HEK293 (cell line): ENCODE data around the gene PACS2.

Experiments used
- CTCF ChIA-PET: fragments of 350-600 bp; formaldehyde crosslinking; extraction: SDS; loops from one replicate; lab custom pipeline; 2021; ENCODE audit warnings: antibody characterized with exemption; lab: Yijun Ruan, JAX
- POLR2A ChIA-PET: fragments of 300-600 bp; formaldehyde crosslinking; extraction: SDS; loops from one replicate; lab custom pipeline; 2020; ENCODE audit warnings: antibody characterized with exemption, inconsistent platforms; lab: Yijun Ruan, JAX
- H3K27ac ChIP-seq: fragments of 200-500 bp; sonication (Bioruptor generic); 2 replicates; pipeline ENCODE4 v1.5.1; 2014; ENCODE audit warnings: low read depth, low read length, control low read depth, inconsistent platforms; ENCODE audit errors: extremely low read depth
- H3K36me3 ChIP-seq, 2 experiments: fragments of 200-500 bp in 1 of 2; sonication (Bioruptor generic) in 1 of 2; 1 replicate in 1 of 2; 2 replicates in 1 of 2; pipeline ENCODE4 v1.5.1; 2014 to 2017; ENCODE audit warnings: inconsistent platforms in 2 of 2, low read length in 2 of 2; ENCODE audit not compliant: control insufficient read depth in 2 of 2, insufficient read depth in 1 of 2
- H3K4me1 ChIP-seq: fragments of 200-500 bp; sonication (Bioruptor generic); 2 replicates; pipeline ENCODE4 v1.5.1; 2014; ENCODE audit warnings: mild to moderate bottlenecking, low read length, inconsistent platforms; ENCODE audit not compliant: control insufficient read depth, insufficient read depth
- H3K4me3 ChIP-seq: 2 replicates; pipeline ENCODE4 v1.5.1; 2011; ENCODE audit warnings: low read depth, mild to moderate bottlenecking, control low read depth, low read length, moderate library complexity
- H3K9me3 ChIP-seq: fragments of 200-500 bp; sonication (Bioruptor generic); 2 replicates; pipeline ENCODE4 v1.5.1; 2014; ENCODE audit warnings: low read depth, low read length, inconsistent platforms; ENCODE audit not compliant: control insufficient read depth, insufficient read depth
- BCL11A ChIP-seq: fragments of 450-650 bp; formaldehyde crosslinking; IDR thresholded peaks from 2 replicates; pipeline ENCODE4 v1.5.1; 2016; ENCODE audit warnings: low read depth, missing biosample characterization, missing genetic modification characterization
- KLF1 ChIP-seq: fragments of 450-650 bp; formaldehyde crosslinking; IDR thresholded peaks from 2 replicates; pipeline ENCODE4 v1.5.1; 2016; ENCODE audit warnings: missing biosample characterization, missing genetic modification characterization
- PBX3 ChIP-seq: sonication (generic); formaldehyde crosslinking; IDR thresholded peaks from 2 replicates; pipeline ENCODE4 v1.8.1; 2022; ENCODE audit warnings: mild to moderate bottlenecking, moderate library complexity, missing genetic modification reagents
- PRDM1 ChIP-seq: fragments of 450-650 bp; formaldehyde crosslinking; IDR thresholded peaks from 2 replicates; pipeline ENCODE4; 2016; ENCODE audit warnings: missing biosample characterization, missing genetic modification characterization
- REST ChIP-seq: fragments of 450-650 bp; formaldehyde crosslinking; IDR thresholded peaks from 2 replicates; pipeline ENCODE4 v1.5.1; 2016; ENCODE audit warnings: missing biosample characterization, missing genetic modification characterization
- YY1 ChIP-seq: fragments of 450-650 bp; formaldehyde crosslinking; IDR thresholded peaks from 2 replicates; pipeline ENCODE4 v1.5.1; 2018; ENCODE audit warnings: missing biosample characterization, missing genetic modification characterization
- ZIC2 ChIP-seq: fragments of 450-650 bp; formaldehyde crosslinking; IDR thresholded peaks from 2 replicates; pipeline ENCODE4 v1.5.1; 2016; ENCODE audit warnings: missing biosample characterization, missing genetic modification characterization
- ZNF146 ChIP-seq: fragments of 450-650 bp; formaldehyde crosslinking; IDR thresholded peaks from 2 replicates; pipeline ENCODE4 v1.5.1; 2016; ENCODE audit warnings: missing biosample characterization, missing genetic modification characterization
- ZNF184 ChIP-seq: fragments of 450-650 bp; IDR thresholded peaks from 2 replicates; pipeline ENCODE4 v1.5.1; 2018; ENCODE audit warnings: missing biosample characterization, mild to moderate bottlenecking, missing genetic modification characterization
- ZNF23 ChIP-seq: fragments of 450-650 bp; formaldehyde crosslinking; IDR thresholded peaks from 2 replicates; pipeline ENCODE4 v1.5.1; 2016; ENCODE audit warnings: missing biosample characterization, missing genetic modification characterization, borderline replicate concordance
- ZNF239 ChIP-seq: fragments of 450-650 bp; formaldehyde crosslinking; IDR thresholded peaks from 2 replicates; pipeline ENCODE4 v1.5.1; 2016; ENCODE audit warnings: missing biosample characterization, missing genetic modification characterization
- ZNF280D ChIP-seq: fragments of 450-650 bp; formaldehyde crosslinking; IDR thresholded peaks from 2 replicates; pipeline ENCODE4 v1.5.1; 2016; ENCODE audit warnings: missing biosample characterization, missing genetic modification characterization
- ZNF354C ChIP-seq: fragments of 450-650 bp; formaldehyde crosslinking; IDR thresholded peaks from 2 replicates; pipeline ENCODE4 v1.5.1; 2016; ENCODE audit warnings: missing biosample characterization, missing genetic modification characterization, low read depth, borderline replicate concordance
- ZNF394 ChIP-seq: fragments of 450-650 bp; formaldehyde crosslinking; IDR thresholded peaks from 2 replicates; pipeline ENCODE4 v1.5.1; 2016; ENCODE audit warnings: missing biosample characterization, missing genetic modification characterization, mild to moderate bottlenecking, moderate library complexity, borderline replicate concordance
- ZNF626 ChIP-seq: fragments of 450-650 bp; sonication (Bioruptor Pico); formaldehyde crosslinking; IDR thresholded peaks from 2 replicates; pipeline ENCODE4 v1.5.1; 2018; ENCODE audit warnings: missing biosample characterization, missing genetic modification characterization, inconsistent platforms
- ZNF664 ChIP-seq: fragments of 450-650 bp; formaldehyde crosslinking; IDR thresholded peaks from 2 replicates; pipeline ENCODE4 v1.5.1; 2016; ENCODE audit warnings: missing biosample characterization, missing genetic modification characterization

Gene PACS2

GRCh38 chr14:105355850-105356604 lies 41.5 kb downstream of the PACS2 start:
- TF ChIP-seq BCL11A (tag by site-specific recombination) (no peak), ZNF664 (tag by site-specific recombination) (no peak), PRDM1 (no peak), ZIC2 (no peak), ZNF146 (no peak), ZNF184 (tag by site-specific recombination) (no peak), ZNF239 (tag by site-specific recombination) (no peak), ZNF23 (tag by site-specific recombination) (no peak), ZNF626 (tag by site-specific recombination) (no peak), ZNF394 (tag by site-specific recombination) (no peak), ZNF354C (no peak)
- TF ChIP-seq, all 188 proteins: peak for 0
- ChIA-PET CTCF (no interaction called here), POLR2A (no interaction called here)
- no peaks in the 10 kb centered on the region for H3K4me1 ChIP-seq
- no peak overlapping the region for H3K27ac ChIP-seq
- H3K9me3 ChIP-seq, result no peaks in the 10 kb centered on the region
- H3K4me3 ChIP-seq, result no peak overlapping the region
- peaks cover 0 to 20% of the 10 kb centered on the region in 2 experiments; a peak in 2 of 3 replicates for H3K36me3 ChIP-seq

GRCh38 chr14:105356927-105357326 lies 42.4 kb downstream of the PACS2 start:
- CTCF ChIA-PET, result no interaction called here
- POLR2A ChIA-PET, result no interaction called here

More at GRCh38 chr14:105356927-105357326, 42.4 kb downstream of the PACS2 start:
- Histone ChIP-seq H3K27ac (no peak overlapping the region), H3K9me3 (no peaks in the 10 kb centered on the region), H3K36me3 (peaks cover 0 to 20% of the 10 kb centered on the region in 2 experiments; a peak in 2 of 3 replicates), H3K4me1 (no peaks in the 10 kb centered on the region), H3K4me3 (no peak overlapping the region)
- TF ChIP-seq YY1 (no peak), PBX3 (CRISPR knock-in tag) (no peak), KLF1 (peak; percentile 60), REST (tag by site-specific recombination) (no peak), ZNF280D (tag by site-specific recombination) (no peak), ZIC2 (peak; percentile 6; the same call in 1 of the 2 replicates)
